ENCODE measurements around the gene ARMC10.
"Not testable (repeated sequence)": the region's sequence is repeated elsewhere in the genome, so short reads cannot be mapped to it uniquely, and the experiment has no call there.

ARMC10 gene

GRCh38 chr7:103034318-103034717, 40.6 kb upstream of the ARMC10 start:
- H4K12ac ChIP-seq (ENCODE audit: low read depth, low read length); H3K9ac ChIP-seq (ENCODE audit: low read length); H3K14ac ChIP-seq (ENCODE audit: low read length); H2BK5ac ChIP-seq (ENCODE audit: low read depth, low read length, poor library complexity); H2AFZ ChIP-seq (ENCODE audit: insufficient read depth, low read length, poor library complexity); H3K4me2 ChIP-seq (ENCODE audit: low read length); H3K27ac ChIP-seq (ENCODE audit: low read depth, low read length); H3K79me2 ChIP-seq (ENCODE audit: control insufficient read depth, insufficient read depth, low read length, poor library complexity); DNase-seq; H3K4me1 ChIP-seq (ENCODE audit: control insufficient read depth in 1 of 2, insufficient read depth in 2 of 2, low read length in 2 of 2); H2BK12ac ChIP-seq (ENCODE audit: low read length); H3K79me1 ChIP-seq (ENCODE audit: low read length); H3K4me3 ChIP-seq (ENCODE audit: low read depth, low read length); H2AK5ac ChIP-seq (ENCODE audit: low read length); H3K4ac ChIP-seq (ENCODE audit: low read depth, low read length); H3K9me3 ChIP-seq (ENCODE audit: insufficient read depth, low read depth, low read length); H3K23ac ChIP-seq (ENCODE audit: low read length); H4K91ac ChIP-seq (ENCODE audit: low read depth, low read length); H4K8ac ChIP-seq (ENCODE audit: low read depth, low read length); H2BK120ac ChIP-seq (ENCODE audit: insufficient read depth, low read length, poor library complexity); H3K27me3 ChIP-seq (ENCODE audit: insufficient read depth, low read length); H3K18ac ChIP-seq (ENCODE audit: low read length); H3K36me3 ChIP-seq (ENCODE audit: control insufficient read depth in 1 of 2, insufficient read depth in 2 of 2, low read length in 2 of 2): not testable (repeated sequence)
- WGBS (ENCODE audit: extremely low coverage, insufficient coverage, insufficient read length): no CpG with 5 or more reads among the region's 20 CpGs

DNA sequence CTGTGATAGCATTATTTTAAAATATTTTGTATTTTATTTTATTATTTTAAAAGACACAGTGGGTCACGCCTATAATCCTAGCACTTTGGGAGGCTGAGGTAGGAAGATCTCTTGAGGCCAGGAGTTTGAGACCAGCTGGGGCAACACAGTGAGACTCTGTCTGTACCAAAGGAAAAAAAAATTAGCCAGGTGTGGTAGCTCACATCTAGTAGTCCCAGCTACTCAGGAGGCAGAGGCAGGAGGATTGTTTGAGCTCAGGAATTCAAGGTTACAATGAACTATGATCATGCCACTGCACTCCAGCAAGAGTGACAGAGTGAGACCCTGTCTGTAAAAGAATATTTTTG, 37.5 kb upstream of the ARMC10 start:
- H4K8ac ChIP-seq (ENCODE audit: low read depth, low read length): no peak overlapping the region
- no peak overlapping the region for H3K4me2 ChIP-seq (ENCODE audit: low read length)
- H4K91ac ChIP-seq (ENCODE audit: low read depth, low read length): no peak overlapping the region
- no peak overlapping the region for H2BK120ac ChIP-seq (ENCODE audit: insufficient read depth, low read length, poor library complexity)
- no peak overlapping the region for H3K23ac ChIP-seq (ENCODE audit: low read length)
- no peaks in the 10 kb centered on the region for H3K36me3 ChIP-seq (ENCODE audit: control insufficient read depth in 1 of 2, insufficient read depth in 2 of 2, low read length in 2 of 2)
- H3K9ac ChIP-seq (ENCODE audit: low read length): no peak overlapping the region
- no peak overlapping the region for H2BK5ac ChIP-seq (ENCODE audit: low read depth, low read length, poor library complexity)
- H2BK12ac ChIP-seq (ENCODE audit: low read length): no peak overlapping the region
- peaks cover 0 to 2% of the 10 kb centered on the region in 2 experiments for H3K4me1 ChIP-seq (ENCODE audit: control insufficient read depth in 1 of 2, insufficient read depth in 2 of 2, low read length in 2 of 2)
- no peak for DNase-seq
- H2AK5ac ChIP-seq (ENCODE audit: low read length): no peak overlapping the region
- peaks cover 3% of the 10 kb centered on the region for H3K9me3 ChIP-seq (ENCODE audit: insufficient read depth, low read depth, low read length)
- no peaks in the 10 kb centered on the region for H3K79me2 ChIP-seq (ENCODE audit: control insufficient read depth, insufficient read depth, low read length, poor library complexity)
- H3K14ac ChIP-seq (ENCODE audit: low read length): no peak overlapping the region
- no peak overlapping the region for H3K27ac ChIP-seq (ENCODE audit: low read depth, low read length)
- no peak overlapping the region for H3K18ac ChIP-seq (ENCODE audit: low read length)
- H3K4ac ChIP-seq (ENCODE audit: low read depth, low read length): no peak overlapping the region
- no peak overlapping the region for H2AFZ ChIP-seq (ENCODE audit: insufficient read depth, low read length, poor library complexity)
- H4K12ac ChIP-seq (ENCODE audit: low read depth, low read length): no peak overlapping the region
- H3K79me1 ChIP-seq (ENCODE audit: low read length): no peaks in the 10 kb centered on the region
- no peaks in the 10 kb centered on the region for H3K27me3 ChIP-seq (ENCODE audit: insufficient read depth, low read length)
- WGBS (ENCODE audit: extremely low coverage, insufficient coverage, insufficient read length): no CpG with 5 or more reads among the region's 1 CpG
- no peak overlapping the region for H3K4me3 ChIP-seq (ENCODE audit: low read depth, low read length)

- H2BK12ac ChIP-seq (ENCODE audit: low read length); H3K9ac ChIP-seq (ENCODE audit: low read length): not testable (repeated sequence)
Measured at GRCh38 chr7:103037823-103038739, 36.9 kb upstream of the ARMC10 start.

DNA sequence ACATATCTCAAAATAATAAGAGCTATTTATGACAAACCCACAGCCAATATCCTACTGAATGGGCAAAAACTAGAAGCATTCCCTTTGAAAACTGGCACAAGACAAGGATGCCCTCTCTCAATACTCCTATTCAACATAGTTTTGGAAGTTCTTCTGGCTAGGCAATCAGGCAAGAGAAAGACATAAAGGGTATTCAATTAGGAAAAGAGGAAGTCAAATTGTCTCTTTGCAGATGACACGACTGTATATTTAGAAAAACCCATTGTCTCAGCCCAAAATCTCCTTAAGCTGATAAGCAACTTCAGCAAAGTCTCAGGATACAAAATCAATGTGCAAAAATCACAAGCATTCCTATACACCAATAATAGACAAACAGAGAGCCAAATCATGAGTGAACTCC, 33.1 kb upstream of the ARMC10 start:
- DNase-seq; H3K4me2 ChIP-seq (ENCODE audit: low read length); H3K9ac ChIP-seq (ENCODE audit: low read length); H3K79me2 ChIP-seq (ENCODE audit: control insufficient read depth, insufficient read depth, low read length, poor library complexity); H2BK120ac ChIP-seq (ENCODE audit: insufficient read depth, low read length, poor library complexity); H3K4me1 ChIP-seq (ENCODE audit: control insufficient read depth in 1 of 2, insufficient read depth in 2 of 2, low read length in 2 of 2); H4K8ac ChIP-seq (ENCODE audit: low read depth, low read length); H3K9me3 ChIP-seq (ENCODE audit: insufficient read depth, low read depth, low read length); H3K14ac ChIP-seq (ENCODE audit: low read length); H2BK12ac ChIP-seq (ENCODE audit: low read length); H3K4me3 ChIP-seq (ENCODE audit: low read depth, low read length); H4K12ac ChIP-seq (ENCODE audit: low read depth, low read length); H2AFZ ChIP-seq (ENCODE audit: insufficient read depth, low read length, poor library complexity); H3K23ac ChIP-seq (ENCODE audit: low read length); H3K79me1 ChIP-seq (ENCODE audit: low read length); H3K18ac ChIP-seq (ENCODE audit: low read length); H2AK5ac ChIP-seq (ENCODE audit: low read length); H3K27me3 ChIP-seq (ENCODE audit: insufficient read depth, low read length); H4K91ac ChIP-seq (ENCODE audit: low read depth, low read length); H3K36me3 ChIP-seq (ENCODE audit: control insufficient read depth in 1 of 2, insufficient read depth in 2 of 2, low read length in 2 of 2); H3K4ac ChIP-seq (ENCODE audit: low read depth, low read length); H2BK5ac ChIP-seq (ENCODE audit: low read depth, low read length, poor library complexity); H3K27ac ChIP-seq (ENCODE audit: low read depth, low read length): not testable (repeated sequence)
- WGBS (ENCODE audit: extremely low coverage, insufficient coverage, insufficient read length): no CpG with 5 or more reads among the region's 1 CpG

More at GRCh38 chr7:103037823-103038739, 36.9 kb upstream of the ARMC10 start:
- H2AFZ ChIP-seq (ENCODE audit: insufficient read depth, low read length, poor library complexity); H3K9me3 ChIP-seq (ENCODE audit: insufficient read depth, low read depth, low read length); H3K36me3 ChIP-seq (ENCODE audit: control insufficient read depth in 1 of 2, insufficient read depth in 2 of 2, low read length in 2 of 2); H2BK5ac ChIP-seq (ENCODE audit: low read depth, low read length, poor library complexity); H3K4me2 ChIP-seq (ENCODE audit: low read length); H3K4me3 ChIP-seq (ENCODE audit: low read depth, low read length); H3K23ac ChIP-seq (ENCODE audit: low read length); H3K18ac ChIP-seq (ENCODE audit: low read length); H3K79me2 ChIP-seq (ENCODE audit: control insufficient read depth, insufficient read depth, low read length, poor library complexity); H4K8ac ChIP-seq (ENCODE audit: low read depth, low read length); H3K79me1 ChIP-seq (ENCODE audit: low read length); H3K4ac ChIP-seq (ENCODE audit: low read depth, low read length); H4K91ac ChIP-seq (ENCODE audit: low read depth, low read length); H3K27ac ChIP-seq (ENCODE audit: low read depth, low read length); H3K27me3 ChIP-seq (ENCODE audit: insufficient read depth, low read length); H2BK120ac ChIP-seq (ENCODE audit: insufficient read depth, low read length, poor library complexity); H4K12ac ChIP-seq (ENCODE audit: low read depth, low read length); H3K4me1 ChIP-seq (ENCODE audit: control insufficient read depth in 1 of 2, insufficient read depth in 2 of 2, low read length in 2 of 2); DNase-seq; H3K14ac ChIP-seq (ENCODE audit: low read length); H2AK5ac ChIP-seq (ENCODE audit: low read length): not testable (repeated sequence)
- no CpG with 5 or more reads among the region's 20 CpGs for WGBS (ENCODE audit: extremely low coverage, insufficient coverage, insufficient read length)
